Central memory CD8-positive, alpha-beta T cell (primary cell): ENCODE measurements around the gene PCSK9.

Experiments
- ATAC-seq: fragments of 150-1000 bp; cut with Tn5 transposase; replicated peaks from 2 replicates; pipeline ENCODE4 v1.10.0; 2022; ENCODE audit warnings: mild to moderate bottlenecking, moderate FRiP score, moderate number of reproducible peaks; ENCODE audit not compliant: poor library complexity, severe bottlenecking; ENCODE audit errors: extremely low read depth
- DNase-seq, 2 donors: peaks; one replicate each; pipeline ENCODE4 v3.0.0; 2021; ENCODE audit warnings: low spot score in 2 of 2
- H3K27ac Mint-ChIP-seq: one replicate; pipeline ENCODE4 v1.8.0; 2022; ENCODE audit warnings: low read depth, mild to moderate bottlenecking, moderate library complexity, mixed read lengths
- H3K27me3 Mint-ChIP-seq: one replicate; pipeline ENCODE4 v1.8.0; 2022; ENCODE audit warnings: mixed read lengths
- H3K36me3 Mint-ChIP-seq: one replicate; pipeline ENCODE4 v1.8.0; 2022; ENCODE audit warnings: mild to moderate bottlenecking, moderate library complexity, mixed read lengths; ENCODE audit not compliant: insufficient read depth
- H3K4me1 Mint-ChIP-seq: one replicate; pipeline ENCODE4 v1.8.0; 2022; ENCODE audit warnings: mixed read lengths
- H3K4me3 Mint-ChIP-seq: one replicate; pipeline ENCODE4 v1.8.0; 2022; ENCODE audit warnings: mild to moderate bottlenecking, moderate library complexity, mixed read lengths
- H3K9me3 Mint-ChIP-seq: one replicate; pipeline ENCODE4 v1.8.0; 2022; ENCODE audit warnings: mixed read lengths

The PCSK9 gene

GRCh38 chr1:55039342-55040082 lies at the start of gene PCSK9:
Gene PCSK9, plus strand, starts transcription at chr1:55039548. Its CDS starts 290 bp downstream, at chr1:55039838.
- no peak within 1 kb of the TSS for H3K27ac Mint-ChIP-seq

GRCh38 chr1:54989968-54990810 lies 49.2 kb upstream of the PCSK9 start:
- no peak overlapping the region for H3K4me3 Mint-ChIP-seq
- no peak for ATAC-seq
- peaks cover 4% of the 10 kb centered on the region for H3K4me1 Mint-ChIP-seq
- no peak overlapping the region for H3K27ac Mint-ChIP-seq
- no peak for DNase-seq
- no peaks in the 10 kb centered on the region for H3K9me3 Mint-ChIP-seq
- H3K27me3 Mint-ChIP-seq: no peaks in the 10 kb centered on the region
- H3K36me3 Mint-ChIP-seq: no peaks in the 10 kb centered on the region

More at GRCh38 chr1:55039342-55040082, at the start of gene PCSK9:
- H3K36me3 Mint-ChIP-seq: no peaks in the 10 kb centered on the region
- ATAC-seq (no peak), DNase-seq (no peak)
- H3K4me3 Mint-ChIP-seq: no peak within 1 kb of the TSS
- H3K4me1 Mint-ChIP-seq: no peaks in the 10 kb centered on the region
- peaks cover 80% of the 10 kb centered on the region for H3K27me3 Mint-ChIP-seq
- H3K9me3 Mint-ChIP-seq: no peaks in the 10 kb centered on the region

GRCh38 chr1:54990916-54991315 lies 48.4 kb upstream of the PCSK9 start:
- Mint-ChIP-seq H3K27ac (no peak overlapping the region), H3K27me3 (no peaks in the 10 kb centered on the region), H3K9me3 (no peaks in the 10 kb centered on the region), H3K4me3 (no peak overlapping the region), H3K36me3 (peaks cover 1% of the 10 kb centered on the region), H3K4me1 (peaks cover 12% of the 10 kb centered on the region)
- no peak for DNase-seq
- no peak for ATAC-seq

GRCh38 chr1:54991939-54992338 lies 47.4 kb upstream of the PCSK9 start:
- Mint-ChIP-seq H3K27ac (no peak overlapping the region), H3K4me1 (peaks cover 20% of the 10 kb centered on the region), H3K27me3 (peaks cover 1% of the 10 kb centered on the region), H3K9me3 (no peaks in the 10 kb centered on the region), H3K36me3 (peaks cover 4% of the 10 kb centered on the region), H3K4me3 (no peak overlapping the region)
- DNase-seq (no peak), ATAC-seq (no peak)

GRCh38 chr1:54993140-54993539 lies 46.2 kb upstream of the PCSK9 start:
- Mint-ChIP-seq H3K4me3 (no peak overlapping the region), H3K27ac (no peak overlapping the region), H3K4me1 (peaks cover 20% of the 10 kb centered on the region), H3K36me3 (peaks cover 4% of the 10 kb centered on the region), H3K9me3 (no peaks in the 10 kb centered on the region), H3K27me3 (peaks cover 9% of the 10 kb centered on the region)
- DNase-seq (no peak), ATAC-seq (no peak)

- H3K36me3 Mint-ChIP-seq: peaks cover 4% of the 10 kb centered on the region
- ATAC-seq (no peak), DNase-seq (no peak)
- H3K27ac Mint-ChIP-seq: peak overlapping the region; percentile 63
- H3K4me3 Mint-ChIP-seq: no peak overlapping the region
- H3K27me3 Mint-ChIP-seq: peaks cover 9% of the 10 kb centered on the region
- no peaks in the 10 kb centered on the region for H3K9me3 Mint-ChIP-seq
- peaks cover 20% of the 10 kb centered on the region for H3K4me1 Mint-ChIP-seq
Measured at GRCh38 chr1:54994355-54994990, 44.9 kb upstream of the PCSK9 start.

GRCh38 chr1:54995013-54995760 lies 44.2 kb upstream of the PCSK9 start:
- H3K9me3 Mint-ChIP-seq: no peaks in the 10 kb centered on the region
- no peak for ATAC-seq
- no peak for DNase-seq
- H3K4me3 Mint-ChIP-seq: peak overlapping the region; percentile 43
- H3K27me3 Mint-ChIP-seq: peaks cover 9% of the 10 kb centered on the region
- peak overlapping the region; percentile 63 for H3K27ac Mint-ChIP-seq
- H3K4me1 Mint-ChIP-seq: peaks cover 20% of the 10 kb centered on the region
- peaks cover 4% of the 10 kb centered on the region for H3K36me3 Mint-ChIP-seq

- H3K4me1 Mint-ChIP-seq: peaks cover 20% of the 10 kb centered on the region
- peaks cover 4% of the 10 kb centered on the region for H3K36me3 Mint-ChIP-seq
- H3K27me3 Mint-ChIP-seq: peaks cover 9% of the 10 kb centered on the region
- peak; percentile 94 for ATAC-seq
- H3K9me3 Mint-ChIP-seq: no peaks in the 10 kb centered on the region
- H3K27ac Mint-ChIP-seq: peak overlapping the region; percentile 63
- peak; percentile 26 to 59 for DNase-seq
- H3K4me3 Mint-ChIP-seq: peak overlapping the region; percentile 43
Measured at GRCh38 chr1:54995835-54996234, 43.5 kb upstream of the PCSK9 start.

- DNase-seq (peak; percentile 71 to 75), ATAC-seq (peak; percentile 75)
- peak overlapping the region; percentile 63 for H3K27ac Mint-ChIP-seq
- peaks cover 4% of the 10 kb centered on the region for H3K36me3 Mint-ChIP-seq
- peak overlapping the region; percentile 43 for H3K4me3 Mint-ChIP-seq
- peaks cover 20% of the 10 kb centered on the region for H3K4me1 Mint-ChIP-seq
- peaks cover 9% of the 10 kb centered on the region for H3K27me3 Mint-ChIP-seq
- no peaks in the 10 kb centered on the region for H3K9me3 Mint-ChIP-seq
Measured at GRCh38 chr1:54996359-54996868, 42.9 kb upstream of the PCSK9 start.

GRCh38 chr1:54996869-54997710 lies 42.3 kb upstream of the PCSK9 start:
- no peaks in the 10 kb centered on the region for H3K9me3 Mint-ChIP-seq
- H3K4me3 Mint-ChIP-seq: peak overlapping the region; percentile 43
- peaks cover 4% of the 10 kb centered on the region for H3K36me3 Mint-ChIP-seq
- H3K27ac Mint-ChIP-seq: no peak overlapping the region
- H3K4me1 Mint-ChIP-seq: peaks cover 20% of the 10 kb centered on the region
- no peak for DNase-seq
- no peak for ATAC-seq
- peaks cover 9% of the 10 kb centered on the region for H3K27me3 Mint-ChIP-seq

GRCh38 chr1:54997711-54997986 lies 41.7 kb upstream of the PCSK9 start:
- ATAC-seq: no peak
- Mint-ChIP-seq H3K27ac (no peak overlapping the region), H3K4me1 (peaks cover 20% of the 10 kb centered on the region), H3K27me3 (peaks cover 9% of the 10 kb centered on the region), H3K4me3 (peak overlapping the region; percentile 42), H3K36me3 (peaks cover 4% of the 10 kb centered on the region), H3K9me3 (no peaks in the 10 kb centered on the region)
- DNase-seq: no peak
